ENCODE results near the gene WASF2. TPM values are rescaled to one million over a fixed set of nuclear protein-coding genes. Genes with fewer than 3 reads are reported as not detected.
"Not testable (repeated sequence)": the region's sequence is repeated elsewhere in the genome, so short reads cannot be mapped to it uniquely, and the experiment has no call there.

WASF2 gene
- total RNA-seq, 2 donors from 2014 or later: 97.7 to 110 TPM

DNA sequence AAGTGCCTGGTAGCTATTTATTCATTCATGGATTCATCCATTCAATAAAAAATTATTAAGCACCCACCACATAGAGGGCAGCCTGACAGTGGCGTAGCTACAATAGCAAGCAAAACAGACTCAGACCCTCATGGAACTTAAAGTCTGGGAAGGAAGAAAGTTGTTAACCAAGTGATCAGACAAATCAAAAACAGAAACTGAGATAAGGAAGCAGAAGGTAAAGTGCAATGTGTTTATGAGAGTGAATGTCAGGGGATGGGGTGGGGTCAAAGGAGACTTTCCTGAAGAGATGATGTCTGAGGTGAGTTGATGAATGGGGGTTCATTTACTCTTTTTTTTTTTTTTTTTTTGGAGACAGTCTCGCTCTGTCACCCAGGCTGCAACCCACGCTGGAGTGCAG is 2.8 kb upstream of the WASF2 start:
- DNase-seq (ENCODE audit: low spot score) (no peak), ATAC-seq (no peak)
- H3K36me3 Mint-ChIP-seq: no peaks in the 10 kb centered on the region
- H3K9me3 Mint-ChIP-seq: no peaks in the 10 kb centered on the region
- no peak overlapping the region for H3K4me3 Mint-ChIP-seq
- H3K4me1 Mint-ChIP-seq (ENCODE audit: low read depth in 2 of 2): peaks cover 23 to 27% of the 10 kb centered on the region in 2 donors
- no peaks in the 10 kb centered on the region for H3K27me3 Mint-ChIP-seq
- peak overlapping the region in 1 of 2 donors; percentile 2 for H3K27ac Mint-ChIP-seq

DNA sequence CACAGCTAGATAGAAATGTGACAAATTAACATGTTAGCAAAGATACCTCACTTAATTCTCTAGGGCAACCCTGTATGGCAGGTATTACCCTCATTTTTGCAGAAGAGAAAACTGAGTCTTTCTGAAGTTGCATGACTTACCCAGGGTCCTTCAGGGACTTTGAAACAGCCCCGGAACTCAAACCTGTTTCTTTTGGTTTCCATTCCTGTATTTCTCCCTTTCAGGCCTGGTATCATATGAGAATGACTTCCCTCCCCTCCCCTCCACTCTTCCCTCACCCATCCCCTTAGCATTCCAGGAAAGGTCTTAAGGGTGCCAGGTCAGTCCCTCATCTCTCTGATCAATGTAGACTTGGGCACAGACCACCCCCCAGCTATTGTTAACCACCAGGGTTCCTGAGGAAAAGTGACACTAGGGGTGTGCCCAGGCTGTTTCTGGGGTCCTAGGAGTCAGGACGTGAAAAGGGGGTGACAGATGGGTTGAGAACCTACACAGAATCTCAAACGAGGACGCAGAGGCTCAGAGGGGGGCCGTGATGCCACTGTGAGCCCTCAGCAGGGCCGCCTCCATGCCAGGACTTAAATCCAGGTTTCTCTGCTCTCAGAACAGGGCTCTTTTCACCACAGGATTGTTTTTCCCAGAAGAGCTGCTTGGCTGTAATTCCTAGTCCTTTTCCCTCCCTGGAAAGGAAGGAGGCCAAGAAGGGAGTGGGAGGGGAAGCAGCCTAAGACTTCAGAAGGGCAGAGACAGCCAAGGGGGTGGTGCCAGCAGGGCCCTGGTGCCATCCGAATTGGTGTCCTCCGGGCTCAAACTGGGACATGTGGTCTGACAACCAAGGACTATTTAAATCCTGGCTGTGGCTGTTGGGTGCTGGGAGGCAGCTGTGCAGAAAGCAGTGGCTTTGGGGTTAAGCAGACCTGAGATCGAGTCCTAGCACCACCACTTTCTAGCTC is 2.1 kb upstream of the WASF2 start:
- H3K27ac Mint-ChIP-seq: peak overlapping the region in 1 of 2 donors; percentile 2
- no peaks in the 10 kb centered on the region for H3K27me3 Mint-ChIP-seq
- H3K9me3 Mint-ChIP-seq: no peaks in the 10 kb centered on the region
- no peak for DNase-seq (ENCODE audit: low spot score)
- no peaks in the 10 kb centered on the region for H3K36me3 Mint-ChIP-seq
- ATAC-seq: no peak
- no peak overlapping the region for H3K4me3 Mint-ChIP-seq
- H3K4me1 Mint-ChIP-seq (ENCODE audit: low read depth in 2 of 2): peaks cover 23 to 28% of the 10 kb centered on the region in 2 donors

DNA sequence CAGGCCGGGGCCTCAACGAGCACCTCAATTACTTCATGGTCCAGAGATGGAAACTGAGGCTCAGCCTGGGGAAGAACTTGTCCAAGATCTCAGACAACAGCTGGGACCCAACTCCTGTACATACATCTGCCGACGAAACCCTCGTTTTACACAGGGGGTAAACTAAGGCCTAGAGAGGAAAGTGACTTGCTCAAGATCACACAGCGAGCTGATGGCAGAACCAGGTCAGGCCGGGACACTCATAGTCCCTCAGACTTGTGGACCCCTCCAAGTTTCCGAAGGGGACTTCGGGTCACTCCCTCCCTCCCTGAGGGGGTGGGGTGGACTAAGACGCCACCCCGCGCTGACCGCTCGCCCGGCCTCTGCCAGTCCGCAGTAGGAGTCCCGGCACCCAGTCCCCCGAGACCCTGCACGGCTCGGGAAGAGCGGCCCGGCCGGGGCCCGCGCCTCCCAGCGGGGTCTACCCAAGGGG is 430 bp downstream of the WASF2 start:
- no peak for DNase-seq (ENCODE audit: low spot score)
- H3K4me1 Mint-ChIP-seq (ENCODE audit: low read depth in 2 of 2): peaks cover 23 to 28% of the 10 kb centered on the region in 2 donors
- peak overlapping the region; percentile 91 for H3K4me3 Mint-ChIP-seq
- H3K36me3 Mint-ChIP-seq: no peaks in the 10 kb centered on the region
- H3K27me3 Mint-ChIP-seq: no peaks in the 10 kb centered on the region
- peak overlapping the region; percentile 99 for H3K27ac Mint-ChIP-seq
- ATAC-seq: peak in 1 of 2 donors; percentile 25
- no peaks in the 10 kb centered on the region for H3K9me3 Mint-ChIP-seq

DNA sequence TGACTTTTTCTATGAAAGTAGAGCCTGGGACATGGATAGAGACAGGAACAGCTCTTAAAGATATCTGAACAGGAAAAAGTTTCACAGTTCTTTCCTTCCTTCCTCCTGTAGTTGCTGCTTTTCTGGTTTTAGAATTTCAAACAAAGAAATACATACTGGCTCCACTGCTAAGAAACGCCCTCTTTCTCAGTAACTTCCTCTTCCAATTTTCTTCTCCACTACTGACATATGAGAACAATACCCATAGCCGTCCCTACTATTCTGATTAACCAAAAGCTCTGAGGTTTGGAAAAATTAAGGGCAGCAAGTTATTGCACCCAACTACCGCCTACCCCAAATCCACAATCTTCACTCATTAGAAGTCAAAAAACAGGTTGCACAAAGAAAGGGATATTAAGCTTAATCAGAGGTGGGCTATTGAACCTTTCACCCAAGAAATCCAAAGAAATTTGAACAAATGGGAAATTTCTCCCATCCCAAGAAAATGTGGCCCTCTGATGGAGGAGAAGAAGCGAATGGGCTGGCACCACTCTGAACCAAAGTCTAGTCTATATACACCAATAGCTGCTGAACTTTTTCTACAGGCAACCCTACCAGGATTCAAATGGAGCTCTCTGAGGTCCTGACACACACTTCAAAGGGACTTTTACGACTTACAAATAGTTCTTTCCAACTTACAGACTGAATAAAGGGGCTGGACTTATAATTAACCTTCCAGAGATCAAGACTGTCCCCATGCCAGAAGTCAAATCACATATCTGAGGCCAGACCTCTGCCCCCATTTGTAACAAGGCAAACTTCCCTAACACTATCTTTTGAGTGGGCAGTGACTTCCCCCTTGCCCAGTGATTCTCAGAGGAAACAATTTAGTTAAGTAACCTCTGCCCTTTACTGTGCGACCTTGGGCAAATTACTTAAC is 1.7 kb downstream of the WASF2 start:
- no peak for DNase-seq (ENCODE audit: low spot score)
- no peak for ATAC-seq
- H3K4me1 Mint-ChIP-seq (ENCODE audit: low read depth in 2 of 2): peaks cover 23 to 28% of the 10 kb centered on the region in 2 donors
- H3K9me3 Mint-ChIP-seq: no peaks in the 10 kb centered on the region
- peak overlapping the region; percentile 99 for H3K27ac Mint-ChIP-seq
- H3K36me3 Mint-ChIP-seq: no peaks in the 10 kb centered on the region
- H3K27me3 Mint-ChIP-seq: no peaks in the 10 kb centered on the region
- H3K4me3 Mint-ChIP-seq: peak overlapping the region; percentile 91

DNA sequence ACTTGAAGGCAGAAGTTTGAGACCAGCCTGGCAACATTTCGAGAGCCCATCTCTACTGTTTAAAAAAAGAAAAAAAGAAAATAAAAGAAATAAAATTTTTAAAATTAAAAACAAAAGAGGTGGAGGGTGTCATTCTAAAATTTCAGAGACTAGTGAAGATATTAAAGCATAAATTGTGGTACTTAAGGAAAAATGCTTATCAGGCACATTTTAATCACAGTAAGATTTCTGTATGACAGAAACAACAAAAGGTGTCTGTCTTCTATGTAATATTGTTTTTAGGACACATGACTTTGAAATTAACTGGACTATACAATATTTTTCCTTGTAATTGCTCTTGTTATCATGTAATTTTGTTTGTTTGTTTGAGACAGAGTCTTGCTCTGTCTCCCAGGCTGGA is 4.6 kb downstream of the WASF2 start:
- no peak overlapping the region for H3K4me3 Mint-ChIP-seq
- H3K27me3 Mint-ChIP-seq: no peaks in the 10 kb centered on the region
- H3K36me3 Mint-ChIP-seq: no peaks in the 10 kb centered on the region
- H3K27ac Mint-ChIP-seq: no peak overlapping the region
- no peak for ATAC-seq
- peaks cover 31 to 34% of the 10 kb centered on the region in 2 donors for H3K4me1 Mint-ChIP-seq (ENCODE audit: low read depth in 2 of 2)
- no peaks in the 10 kb centered on the region for H3K9me3 Mint-ChIP-seq
- DNase-seq (ENCODE audit: low spot score): no peak

DNA sequence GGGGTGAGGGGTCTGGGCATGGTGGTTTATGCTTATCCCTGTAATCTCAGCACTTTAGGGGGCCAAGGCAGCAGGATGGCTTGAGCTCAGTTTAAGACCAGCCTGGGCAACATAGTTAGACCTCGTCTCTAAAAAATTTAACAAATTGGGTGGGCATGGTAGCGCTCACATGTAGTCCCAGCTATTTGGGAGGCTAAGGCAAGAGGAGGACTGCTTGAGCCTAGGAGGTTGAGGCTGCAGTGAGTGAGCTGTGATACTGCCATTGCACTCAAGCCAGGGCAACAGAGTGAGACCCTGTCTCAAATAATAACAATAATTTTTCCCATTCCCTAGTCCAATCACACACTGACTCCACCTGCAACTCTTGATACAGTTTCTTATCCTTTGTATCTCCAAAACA is 6.3 kb downstream of the WASF2 start:
- peaks cover 23 to 24% of the 10 kb centered on the region in 2 donors for H3K4me1 Mint-ChIP-seq (ENCODE audit: low read depth in 2 of 2)
- DNase-seq (ENCODE audit: low spot score) (no peak), ATAC-seq (no peak)
- H3K27ac Mint-ChIP-seq: no peak overlapping the region
- H3K4me3 Mint-ChIP-seq: no peak overlapping the region
- no peaks in the 10 kb centered on the region for H3K27me3 Mint-ChIP-seq
- no peaks in the 10 kb centered on the region for H3K9me3 Mint-ChIP-seq
- no peaks in the 10 kb centered on the region for H3K36me3 Mint-ChIP-seq

DNA sequence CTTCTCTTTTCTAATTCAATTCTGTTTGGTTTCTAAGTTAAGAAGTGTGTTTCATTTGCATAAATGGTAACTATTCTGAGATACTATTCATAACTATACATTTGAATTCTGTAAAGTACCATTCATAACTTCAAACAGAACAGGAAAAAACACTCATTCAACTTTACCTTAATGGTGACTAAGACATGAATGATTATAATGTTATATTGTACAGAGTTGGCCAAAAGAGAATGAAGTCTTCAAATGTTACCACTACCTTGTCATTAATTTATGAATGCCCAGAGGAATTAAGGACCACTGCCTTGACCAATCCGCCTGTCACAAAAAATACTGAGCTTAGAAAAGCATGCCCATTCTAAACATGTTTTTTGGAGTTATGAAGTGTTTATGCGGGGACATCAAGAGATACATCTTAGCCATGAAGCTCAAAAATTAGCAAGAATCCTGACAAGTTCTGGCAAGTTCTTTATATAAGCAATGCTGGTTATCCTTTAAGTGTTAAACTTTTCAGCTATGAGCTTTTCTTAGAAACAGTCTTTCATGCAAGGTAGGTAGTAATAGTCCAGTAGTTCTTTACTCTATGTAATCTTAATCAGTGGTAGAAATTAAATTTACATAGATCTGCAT is 7.9 kb downstream of the WASF2 start:
- H3K9me3 Mint-ChIP-seq: no peaks in the 10 kb centered on the region
- ATAC-seq (peak in 1 of 2 donors; percentile 75), DNase-seq (ENCODE audit: low spot score) (no peak)
- peaks cover 6% of the 10 kb centered on the region for H3K36me3 Mint-ChIP-seq
- no peaks in the 10 kb centered on the region for H3K27me3 Mint-ChIP-seq
- peaks cover 22% of the 10 kb centered on the region in 2 donors for H3K4me1 Mint-ChIP-seq (ENCODE audit: low read depth in 2 of 2)
- H3K27ac Mint-ChIP-seq: peak overlapping the region; percentile 62 to 67
- H3K4me3 Mint-ChIP-seq: no peak overlapping the region

DNA sequence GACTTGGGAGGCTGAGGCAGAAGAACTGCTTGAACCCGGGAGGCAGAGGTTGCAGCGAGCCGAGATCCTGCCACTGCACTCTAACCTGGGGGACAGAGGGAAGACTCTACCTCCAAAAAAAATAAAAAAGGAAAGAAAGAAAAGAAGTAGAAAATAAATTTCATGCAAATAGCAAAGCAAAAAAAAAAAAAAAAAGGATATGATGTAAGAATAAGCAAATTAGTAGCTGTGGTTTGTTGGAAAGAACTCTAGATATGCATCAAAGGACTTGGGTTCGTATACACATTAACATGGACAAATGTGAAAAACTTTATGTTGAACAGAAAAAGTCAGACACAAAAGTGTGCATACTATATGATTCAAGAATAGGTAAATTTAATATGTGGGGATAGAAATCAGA is 11.9 kb downstream of the WASF2 start:
- peaks cover 6% of the 10 kb centered on the region for H3K36me3 Mint-ChIP-seq
- ATAC-seq (no peak), DNase-seq (ENCODE audit: low spot score) (no peak)
- H3K4me1 Mint-ChIP-seq (ENCODE audit: low read depth in 2 of 2): peaks cover 50 to 54% of the 10 kb centered on the region in 2 donors
- peak overlapping the region; percentile 60 for H3K4me3 Mint-ChIP-seq
- peak overlapping the region; percentile 56 to 84 for H3K27ac Mint-ChIP-seq
- H3K27me3 Mint-ChIP-seq: no peaks in the 10 kb centered on the region
- H3K9me3 Mint-ChIP-seq: no peaks in the 10 kb centered on the region

DNA sequence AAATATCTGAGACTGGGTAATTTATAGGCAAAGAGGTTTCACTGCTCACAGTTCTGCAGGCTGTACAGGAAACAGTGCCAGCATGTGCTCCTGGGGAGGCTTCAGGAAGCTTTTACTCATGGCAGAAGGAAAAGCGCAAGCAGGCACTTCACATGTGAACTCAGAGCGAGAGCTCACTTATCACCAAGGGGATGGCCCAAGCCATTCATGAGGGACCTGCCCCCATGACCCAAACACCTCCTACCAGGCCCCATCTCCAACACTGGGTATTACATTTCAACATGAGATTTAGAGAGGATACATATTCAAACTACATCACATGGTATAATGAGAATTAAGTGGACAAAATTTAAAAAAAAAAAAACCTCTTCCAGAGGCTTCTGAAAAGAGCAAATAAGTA is 13.7 kb downstream of the WASF2 start:
- no peaks in the 10 kb centered on the region for H3K9me3 Mint-ChIP-seq
- H3K27me3 Mint-ChIP-seq: no peaks in the 10 kb centered on the region
- ATAC-seq (peak; percentile 41 to 65), DNase-seq (ENCODE audit: low spot score) (no peak)
- peaks cover 6% of the 10 kb centered on the region for H3K36me3 Mint-ChIP-seq
- peak overlapping the region; percentile 25 to 76 for H3K27ac Mint-ChIP-seq
- no peak overlapping the region for H3K4me3 Mint-ChIP-seq
- peaks cover 46 to 48% of the 10 kb centered on the region in 2 donors for H3K4me1 Mint-ChIP-seq (ENCODE audit: low read depth in 2 of 2)

DNA sequence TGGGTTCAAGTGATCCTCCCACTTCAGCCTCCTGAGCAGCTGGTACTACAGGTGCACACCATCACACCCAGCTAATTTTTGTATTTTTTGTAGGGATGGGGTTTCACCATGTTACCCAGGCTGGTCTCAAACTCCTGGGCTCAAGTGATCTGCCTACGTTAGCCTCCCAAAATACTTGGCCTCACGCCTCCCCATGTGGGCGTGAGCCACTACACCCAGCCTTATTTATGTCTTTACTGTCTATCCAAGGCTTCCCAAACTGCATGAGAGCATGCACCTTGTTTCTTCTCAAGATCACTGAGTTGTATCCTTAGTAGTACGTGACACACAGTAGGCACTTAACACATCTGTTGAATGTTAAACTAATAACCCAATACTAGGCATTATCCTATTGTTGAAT is 14.2 kb downstream of the WASF2 start:
- Mint-ChIP-seq H3K27me3 (no peaks in the 10 kb centered on the region), H3K36me3 (peaks cover 6% of the 10 kb centered on the region), H3K27ac (peak overlapping the region; percentile 25 to 76), H3K4me1 (ENCODE audit: low read depth in 2 of 2) (peaks cover 48 to 51% of the 10 kb centered on the region in 2 donors), H3K9me3 (no peaks in the 10 kb centered on the region), H3K4me3 (no peak overlapping the region)
- DNase-seq (ENCODE audit: low spot score): no peak
- no peak for ATAC-seq

DNA sequence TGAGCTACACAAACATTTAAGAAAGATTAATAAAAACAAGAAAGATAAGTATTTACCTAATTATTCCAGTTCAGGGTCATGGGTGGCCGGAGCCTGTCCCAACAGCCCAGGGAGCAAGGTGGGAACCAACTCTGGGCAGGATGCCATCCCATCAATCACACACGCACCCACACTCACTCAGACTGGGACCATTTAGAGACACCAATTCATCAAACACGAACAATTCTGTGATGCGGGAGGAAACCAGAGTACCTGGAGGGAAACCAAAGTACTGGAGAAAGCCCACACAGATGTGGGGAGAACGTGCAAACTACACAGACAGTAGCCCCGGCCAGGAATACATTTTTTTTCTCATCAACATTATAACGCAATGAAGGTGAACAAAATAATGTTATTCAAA is 16.2 kb downstream of the WASF2 start:
- Mint-ChIP-seq H3K27ac (peak overlapping the region; percentile 10 to 70), H3K4me1 (ENCODE audit: low read depth in 2 of 2) (peaks cover 61 to 70% of the 10 kb centered on the region in 2 donors), H3K27me3 (no peaks in the 10 kb centered on the region), H3K4me3 (no peak overlapping the region), H3K36me3 (peaks cover 6% of the 10 kb centered on the region), H3K9me3 (no peaks in the 10 kb centered on the region)
- DNase-seq (ENCODE audit: low spot score): no peak
- no peak for ATAC-seq

DNA sequence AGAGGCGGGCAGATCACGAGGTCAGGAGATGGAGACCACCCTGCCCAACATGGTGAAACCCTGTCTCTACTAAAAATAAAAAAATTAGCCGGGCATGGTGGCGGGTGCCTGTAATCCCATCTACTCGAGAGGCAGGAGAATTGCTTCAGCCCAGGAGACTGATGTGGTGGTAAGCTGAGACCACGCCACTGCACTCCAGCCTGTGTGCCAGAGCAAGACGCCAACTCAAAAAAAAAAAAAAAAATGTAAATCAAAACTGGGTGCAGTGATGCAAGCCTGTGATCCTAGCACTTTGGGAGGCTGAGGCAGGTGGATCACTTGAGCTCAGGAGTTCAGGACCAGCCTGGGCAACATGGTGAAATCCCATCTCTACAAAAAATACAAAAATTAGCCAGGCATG is 17.9 kb downstream of the WASF2 start:
- H3K4me1 Mint-ChIP-seq (ENCODE audit: low read depth in 2 of 2): peaks cover 62 to 71% of the 10 kb centered on the region in 2 donors
- H3K9me3 Mint-ChIP-seq; ATAC-seq; H3K27ac Mint-ChIP-seq; H3K27me3 Mint-ChIP-seq; DNase-seq (ENCODE audit: low spot score); H3K4me3 Mint-ChIP-seq; H3K36me3 Mint-ChIP-seq: not testable (repeated sequence)

DNA sequence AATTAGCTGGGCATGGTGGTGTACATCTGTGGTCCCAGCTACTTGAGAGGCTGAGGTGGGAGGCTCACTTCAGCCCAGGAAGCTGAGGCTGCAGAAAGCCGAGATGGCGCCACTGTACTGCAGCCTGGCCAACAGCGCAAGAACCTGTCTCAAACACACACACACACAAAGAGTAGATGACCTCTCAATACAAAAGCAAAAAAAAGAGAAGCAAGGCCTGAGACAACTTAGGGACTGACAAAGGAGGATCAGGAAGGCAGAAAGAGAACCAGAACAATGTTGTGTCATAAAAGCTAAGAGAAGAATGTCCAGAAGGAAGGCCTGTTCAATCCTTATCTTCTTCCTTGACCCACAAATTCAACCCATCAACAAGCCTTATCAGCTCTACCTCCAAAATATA is 18.5 kb downstream of the WASF2 start:
- Mint-ChIP-seq H3K27ac (no peak overlapping the region), H3K4me1 (ENCODE audit: low read depth in 2 of 2) (peaks cover 56 to 65% of the 10 kb centered on the region in 2 donors), H3K9me3 (no peaks in the 10 kb centered on the region), H3K36me3 (no peaks in the 10 kb centered on the region), H3K4me3 (no peak overlapping the region), H3K27me3 (no peaks in the 10 kb centered on the region)
- no peak for DNase-seq (ENCODE audit: low spot score)
- ATAC-seq: no peak
